Stimulated activated memory B cell treated with anti-CD40 and anti-IgM and Interleukin-4, amounts not matched to agents 10 μg/mL and 1 μg/mL and 100 μg/mL, for 72 hours (primary cell): ENCODE measurements around the gene MDN1.

ENCODE experiments used
- ATAC-seq: fragments of 150-1000 bp; cut with Tn5 transposase; 2 replicates; pipeline ENCODE4 v1.10.0; 2021
- H3K27ac Mint-ChIP-seq: one replicate; pipeline ENCODE4 v1.8.0; 2022; ENCODE audit warnings: mild to moderate bottlenecking, mixed read lengths
- H3K27me3 Mint-ChIP-seq: one replicate; pipeline ENCODE4 v1.8.0; 2022; ENCODE audit warnings: mixed read lengths
- H3K36me3 Mint-ChIP-seq: one replicate; pipeline ENCODE4 v1.8.0; 2022; ENCODE audit warnings: mixed read lengths
- H3K4me1 Mint-ChIP-seq: one replicate; pipeline ENCODE4 v1.8.0; 2022; ENCODE audit warnings: mixed read lengths
- H3K4me3 Mint-ChIP-seq: one replicate; pipeline ENCODE4 v1.8.0; 2022; ENCODE audit warnings: mild to moderate bottlenecking, moderate library complexity, mixed read lengths
- H3K9me3 Mint-ChIP-seq: one replicate; pipeline ENCODE4 v1.8.0; 2022; ENCODE audit warnings: mixed read lengths

The MDN1 gene

GRCh38 chr6:89602166-89602565 is 217.4 kb downstream of the MDN1 start:
- ATAC-seq, result no peak
- H3K4me3 Mint-ChIP-seq, result no peak overlapping the region
- H3K27ac Mint-ChIP-seq, result no peak overlapping the region

DNA sequence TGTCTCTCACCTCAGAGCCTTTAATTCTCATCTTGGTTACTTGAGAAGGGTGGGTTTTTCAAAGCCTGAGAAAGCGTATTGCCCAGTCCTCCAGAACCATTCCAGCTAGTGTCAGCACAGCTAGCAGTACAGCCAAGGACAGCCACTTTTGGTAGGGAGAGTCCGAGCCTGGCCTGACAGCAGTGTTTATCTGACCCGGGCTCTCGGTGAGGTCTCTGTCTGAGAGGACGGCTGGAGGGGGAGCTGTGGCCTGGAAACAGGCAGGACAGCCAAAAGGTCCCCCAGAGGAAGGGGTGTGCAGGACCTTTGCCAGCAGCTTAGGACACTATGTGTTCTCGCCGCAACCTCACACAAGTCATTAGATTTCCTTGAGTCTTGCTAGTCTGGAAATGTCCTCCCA is 219.9 kb downstream of the MDN1 start:
- H3K4me1 Mint-ChIP-seq, result peaks cover 33% of the 10 kb centered on the region
- no peaks in the 10 kb centered on the region for H3K27me3 Mint-ChIP-seq
- H3K9me3 Mint-ChIP-seq, result peaks cover 3% of the 10 kb centered on the region
- no peak overlapping the region for H3K4me3 Mint-ChIP-seq
- peaks cover 6% of the 10 kb centered on the region for H3K36me3 Mint-ChIP-seq
- ATAC-seq, result no peak
- no peak overlapping the region for H3K27ac Mint-ChIP-seq

More at GRCh38 chr6:89602166-89602565, 217.4 kb downstream of the MDN1 start:
- Mint-ChIP-seq H3K4me1 (peaks cover 13% of the 10 kb centered on the region), H3K9me3 (peaks cover 3% of the 10 kb centered on the region), H3K36me3 (peaks cover 6% of the 10 kb centered on the region), H3K27me3 (no peaks in the 10 kb centered on the region)

GRCh38 chr6:89597988-89598387 is 221.6 kb downstream of the MDN1 start:
- Mint-ChIP-seq H3K27ac (no peak overlapping the region), H3K9me3 (peaks cover 3% of the 10 kb centered on the region), H3K4me3 (no peak overlapping the region), H3K27me3 (no peaks in the 10 kb centered on the region), H3K36me3 (peaks cover 6% of the 10 kb centered on the region), H3K4me1 (peaks cover 33% of the 10 kb centered on the region)
- ATAC-seq, result no peak

DNA sequence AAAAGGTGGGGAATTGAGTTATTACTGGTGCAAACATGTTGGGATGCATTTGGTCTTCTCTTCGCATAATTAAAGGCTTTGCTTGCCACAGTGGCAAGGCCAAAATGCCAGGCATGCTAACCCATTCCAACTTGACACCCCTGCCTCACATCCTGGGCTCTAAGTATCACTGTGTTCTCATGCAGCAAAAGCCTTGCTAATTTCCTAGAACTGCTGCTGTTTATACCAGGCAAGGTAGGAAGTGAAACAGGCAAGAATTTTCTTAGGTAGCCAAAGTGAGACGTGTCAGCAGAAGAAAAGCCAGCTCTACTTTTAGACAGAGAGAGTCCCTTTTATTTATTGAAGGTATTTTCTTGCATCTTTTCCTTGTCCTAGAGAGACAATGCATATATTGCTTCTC is 222.2 kb downstream of the MDN1 start:
- ATAC-seq, result peak; percentile 42
- peaks cover 6% of the 10 kb centered on the region for H3K36me3 Mint-ChIP-seq
- no peak overlapping the region for H3K4me3 Mint-ChIP-seq
- H3K9me3 Mint-ChIP-seq, result peaks cover 3% of the 10 kb centered on the region
- peaks cover 33% of the 10 kb centered on the region for H3K4me1 Mint-ChIP-seq
- no peaks in the 10 kb centered on the region for H3K27me3 Mint-ChIP-seq
- H3K27ac Mint-ChIP-seq, result peak overlapping the region; percentile 93

DNA sequence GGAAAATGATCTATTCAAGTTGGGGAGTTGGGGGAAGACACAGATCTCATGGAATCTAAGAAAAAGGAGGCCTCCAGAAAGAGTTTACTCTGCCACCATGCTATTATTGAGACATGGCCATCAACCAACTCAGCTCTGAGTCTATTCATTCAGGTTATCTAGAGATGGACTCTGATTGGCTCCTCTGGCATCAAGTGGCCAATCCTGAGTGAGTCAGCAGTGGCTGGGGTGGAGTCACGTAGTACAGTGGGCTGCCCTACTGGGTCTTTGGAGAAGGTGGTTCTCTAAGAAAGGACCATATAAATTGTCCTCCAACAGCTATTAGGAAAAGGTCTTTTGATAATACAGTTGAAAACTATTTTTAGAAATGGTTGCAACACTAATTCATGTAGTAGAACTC is 223.1 kb downstream of the MDN1 start:
- ATAC-seq, result no peak
- Mint-ChIP-seq H3K36me3 (peaks cover 6% of the 10 kb centered on the region), H3K4me1 (peaks cover 33% of the 10 kb centered on the region)

DNA sequence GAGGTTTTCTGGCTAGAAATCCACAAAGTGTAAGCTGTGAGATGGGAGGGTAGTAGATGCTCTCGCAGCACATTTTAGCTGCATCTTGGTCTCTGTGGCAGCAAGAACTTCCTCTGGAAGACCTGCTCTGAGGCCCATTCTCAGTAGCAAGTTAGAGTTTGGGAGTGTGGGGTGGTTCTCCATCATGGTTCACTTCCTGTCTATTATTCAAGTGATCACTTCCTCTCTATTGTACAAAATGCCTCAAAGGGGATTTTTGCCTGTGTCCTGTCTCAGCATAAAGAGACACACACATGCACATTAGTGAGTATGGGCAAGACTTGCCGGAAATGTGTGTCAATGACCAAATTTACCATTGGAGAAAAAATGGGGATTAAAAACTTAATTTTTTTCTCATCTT is 223.5 kb downstream of the MDN1 start:
- Mint-ChIP-seq H3K27me3 (no peaks in the 10 kb centered on the region), H3K9me3 (peaks cover 3% of the 10 kb centered on the region), H3K27ac (peak overlapping the region; percentile 93), H3K4me3 (no peak overlapping the region), H3K36me3 (peaks cover 6% of the 10 kb centered on the region), H3K4me1 (peaks cover 33% of the 10 kb centered on the region)
- ATAC-seq, result peak; percentile 98

More for the DNA sequence above, 223.1 kb downstream of the MDN1 start:
- no peak overlapping the region for H3K4me3 Mint-ChIP-seq
- peak overlapping the region; percentile 93 for H3K27ac Mint-ChIP-seq
- H3K9me3 Mint-ChIP-seq, result peaks cover 3% of the 10 kb centered on the region
- no peaks in the 10 kb centered on the region for H3K27me3 Mint-ChIP-seq
